Activated CD4-positive, alpha-beta T cell treated with anti-CD3 and anti-CD28 coated beads, Interleukin-2, amount 10 ng/mL, durations not matched to agents 7 days and 5 days (primary cell): ENCODE measurements around the gene SLC6A3. TPM values are rescaled to one million over a fixed set of nuclear protein-coding genes. Genes with fewer than 3 reads are reported as not detected.

ENCODE experiments used
- CTCF ChIA-PET: fragments of 350-600 bp; sonication (Branson Sonifier 250); formaldehyde crosslinking; loops from one replicate; lab custom pipeline; 2021; ENCODE audit warnings: antibody characterized with exemption; lab: Charles Lee
- POLR2A ChIA-PET: fragments of 350-600 bp; sonication (Branson Sonifier 250); formaldehyde crosslinking; loops from one replicate; lab custom pipeline; 2021; ENCODE audit warnings: antibody characterized with exemption; lab: Charles Lee
- DNase-seq: peaks from one replicate; pipeline ENCODE4 v3.0.0-alpha.2; 2020
- H3K27ac Mint-ChIP-seq: one replicate; pipeline ENCODE4 v1.8.0; 2021; ENCODE audit warnings: mild to moderate bottlenecking, moderate library complexity, mixed read lengths
- H3K27me3 Mint-ChIP-seq: one replicate; pipeline ENCODE4 v1.8.0; 2021; ENCODE audit warnings: mixed read lengths
- H3K36me3 Mint-ChIP-seq: one replicate; pipeline ENCODE4 v1.8.0; 2021; ENCODE audit warnings: low read depth, mixed read lengths
- H3K4me1 Mint-ChIP-seq: one replicate; pipeline ENCODE4 v1.8.0; 2021; ENCODE audit warnings: mixed read lengths
- H3K4me3 Mint-ChIP-seq: one replicate; pipeline ENCODE4 v1.8.0; 2021; ENCODE audit warnings: mild to moderate bottlenecking, moderate library complexity, mixed read lengths
- H3K9me3 Mint-ChIP-seq: one replicate; pipeline ENCODE4 v1.8.0; 2021; ENCODE audit warnings: mixed read lengths
- total RNA-seq, 2 experiments: library from RNA; stranded (reverse); gene quantifications; one replicate each; pipeline ENCODE4 v1.2.3, GENCODE V29; 2021

Gene SLC6A3
- total RNA-seq, 2 experiments from 2014 or later, result 0.08 TPM; not detected in 1

DNA sequence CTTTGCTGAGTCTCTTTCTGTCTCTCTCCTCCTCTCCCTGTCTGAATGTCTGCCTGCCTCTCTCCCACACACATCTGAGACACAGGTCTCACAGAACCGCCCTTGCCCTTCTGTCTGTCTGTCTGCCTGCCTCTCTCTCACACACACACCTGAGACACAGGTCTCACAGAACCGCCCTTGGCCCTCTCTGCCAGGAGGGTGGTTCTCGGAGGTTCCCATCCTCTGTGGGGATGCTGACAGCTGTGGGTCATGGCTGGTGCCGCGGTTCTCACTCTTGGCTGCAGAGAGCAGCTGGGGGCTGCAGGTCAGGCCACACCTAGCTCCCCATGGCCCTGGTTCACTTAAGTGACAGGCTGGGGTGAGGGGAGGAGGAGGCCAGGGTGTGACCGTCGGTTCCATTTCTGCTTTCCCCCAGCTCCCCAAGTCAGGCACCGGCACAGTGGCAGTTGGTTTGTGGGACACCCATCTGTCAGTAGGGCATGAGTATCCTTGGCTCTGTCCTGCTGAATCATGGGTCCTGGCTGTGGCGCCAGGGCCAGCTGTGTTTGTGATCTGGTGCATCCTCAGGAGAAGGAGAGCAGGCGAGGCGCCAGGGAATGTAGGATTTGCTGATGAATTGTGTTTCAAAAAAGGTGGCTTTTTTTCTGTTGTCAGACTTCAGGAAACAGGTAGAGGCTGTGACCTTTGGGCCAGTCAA is 58.0 kb downstream of the SLC6A3 start:
- H3K9me3 Mint-ChIP-seq, result no peaks in the 10 kb centered on the region
- DNase-seq, result no peak
- no peaks in the 10 kb centered on the region for H3K36me3 Mint-ChIP-seq
- CTCF ChIA-PET, result no interaction called here
- peak overlapping the region; percentile 100 for H3K27ac Mint-ChIP-seq
- H3K4me3 Mint-ChIP-seq, result peak overlapping the region; percentile 95
- POLR2A ChIA-PET, result no interaction called here
- peaks cover 19% of the 10 kb centered on the region for H3K4me1 Mint-ChIP-seq
- peaks cover 8% of the 10 kb centered on the region for H3K27me3 Mint-ChIP-seq

DNA sequence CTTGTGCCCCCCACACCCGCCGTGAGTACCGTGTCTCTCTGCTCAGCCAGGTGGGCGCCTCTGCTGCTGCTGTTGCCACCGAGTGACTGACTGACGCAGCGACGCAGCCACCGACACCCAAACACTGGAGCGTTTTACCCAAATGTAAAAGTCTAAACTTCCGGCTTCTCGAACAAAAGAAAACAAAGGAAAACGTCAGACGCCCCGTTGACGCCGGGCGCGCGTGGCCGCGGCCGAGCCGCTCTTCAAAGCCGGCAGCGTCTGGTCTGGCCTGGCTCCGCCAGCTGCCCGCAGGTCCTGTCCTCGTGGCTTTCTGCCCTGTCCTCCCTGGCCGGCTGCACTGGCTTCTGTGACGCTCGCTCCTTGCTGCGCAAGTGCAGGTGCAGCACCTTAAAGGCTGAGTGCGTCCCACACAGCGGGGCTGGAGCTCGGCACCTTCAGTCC is 58.9 kb downstream of the SLC6A3 start:
- Mint-ChIP-seq H3K4me1 (peaks cover 24% of the 10 kb centered on the region), H3K9me3 (no peaks in the 10 kb centered on the region), H3K27ac (peak overlapping the region; percentile 100), H3K4me3 (peak overlapping the region; percentile 95), H3K27me3 (peaks cover 8% of the 10 kb centered on the region), H3K36me3 (no peaks in the 10 kb centered on the region)
- ChIA-PET CTCF (interaction anchor here (0.6 kb wide), 1 partner anchor 169 kb away, joined by 3 read pairs; no protein-coding TSS in a partner anchor), POLR2A (no interaction called here)
- peak; percentile 80 for DNase-seq

- POLR2A ChIA-PET, result no interaction called here
- CTCF ChIA-PET, result interaction anchor here (0.6 to 0.7 kb wide), 2 partner anchors 170 to 258 kb away, joined by 3 read pairs; no protein-coding TSS in a partner anchor
- no peaks in the 10 kb centered on the region for H3K9me3 Mint-ChIP-seq
- peak overlapping the region; percentile 100 for H3K27ac Mint-ChIP-seq
- no peaks in the 10 kb centered on the region for H3K36me3 Mint-ChIP-seq
- peak overlapping the region; percentile 95 for H3K4me3 Mint-ChIP-seq
- H3K27me3 Mint-ChIP-seq, result peaks cover 8% of the 10 kb centered on the region
- H3K4me1 Mint-ChIP-seq, result peaks cover 25% of the 10 kb centered on the region
- DNase-seq, result peak; percentile 87
Observed at GRCh38 chr5:1385395-1386273, 59.6 kb downstream of the SLC6A3 start.

DNA sequence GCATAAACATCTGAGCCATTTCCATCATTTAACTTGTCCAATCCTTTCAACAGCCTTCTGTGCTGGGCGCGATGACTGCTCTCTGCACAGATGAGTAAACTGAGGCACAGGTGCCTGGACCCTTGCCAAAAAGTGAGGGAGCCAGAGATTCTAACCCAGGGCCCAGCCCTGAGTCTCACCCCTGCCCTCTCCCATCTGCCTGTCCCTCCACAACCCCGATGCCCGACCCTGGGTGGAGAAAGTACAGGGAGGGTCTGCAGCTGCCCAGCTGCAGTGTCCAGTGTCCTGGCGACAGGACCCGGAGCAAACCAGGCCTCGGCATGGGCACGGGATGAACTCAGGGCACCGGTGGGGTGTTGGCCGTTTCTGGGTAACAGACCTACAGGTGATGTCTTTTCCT is 60.7 kb downstream of the SLC6A3 start:
- no peak for DNase-seq
- no peaks in the 10 kb centered on the region for H3K9me3 Mint-ChIP-seq
- POLR2A ChIA-PET, result no interaction called here
- H3K4me1 Mint-ChIP-seq, result peaks cover 28% of the 10 kb centered on the region
- no peaks in the 10 kb centered on the region for H3K36me3 Mint-ChIP-seq
- H3K27me3 Mint-ChIP-seq, result peaks cover 8% of the 10 kb centered on the region
- H3K4me3 Mint-ChIP-seq, result no peak overlapping the region
- CTCF ChIA-PET, result interaction anchor here (0.7 kb wide), 1 partner anchor 259 kb away, joined by 3 read pairs; no protein-coding TSS in a partner anchor
- no peak overlapping the region for H3K27ac Mint-ChIP-seq

DNA sequence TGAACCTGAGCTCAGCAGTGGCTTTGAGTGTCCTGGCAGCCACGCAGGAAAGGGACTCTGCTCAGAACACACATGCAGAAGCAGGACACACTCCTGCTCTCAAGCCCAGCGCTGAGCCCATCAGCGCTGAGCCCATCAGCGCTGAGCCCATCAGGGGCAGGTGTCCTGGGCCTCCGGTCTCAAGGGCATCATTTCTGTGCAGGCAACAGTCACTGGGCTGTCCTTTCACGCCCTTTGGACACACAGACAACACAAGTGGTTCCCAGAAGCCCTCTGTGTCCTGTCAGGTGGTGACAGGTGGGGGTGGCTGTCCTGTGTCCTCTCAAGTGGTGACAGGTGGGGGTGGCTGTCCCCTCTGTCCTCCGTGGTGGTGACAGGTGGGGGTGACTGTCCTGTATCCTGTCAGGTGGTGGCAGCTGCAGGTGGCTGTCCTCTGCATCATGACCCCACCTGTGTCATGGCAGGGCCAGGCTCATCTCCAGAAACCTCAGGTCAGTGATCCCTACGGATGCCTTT is 61.3 kb downstream of the SLC6A3 start:
- peaks cover 8% of the 10 kb centered on the region for H3K27me3 Mint-ChIP-seq
- H3K27ac Mint-ChIP-seq, result peak overlapping the region; percentile 65
- peaks cover 28% of the 10 kb centered on the region for H3K4me1 Mint-ChIP-seq
- ChIA-PET CTCF (no interaction called here), POLR2A (no interaction called here)
- H3K4me3 Mint-ChIP-seq, result no peak overlapping the region
- H3K36me3 Mint-ChIP-seq, result no peaks in the 10 kb centered on the region
- H3K9me3 Mint-ChIP-seq, result peaks cover 1% of the 10 kb centered on the region
- no peak for DNase-seq

- no peak for DNase-seq
- ChIA-PET POLR2A (no interaction called here), CTCF (no interaction called here)
- Mint-ChIP-seq H3K27me3 (peaks cover 3% of the 10 kb centered on the region), H3K36me3 (no peaks in the 10 kb centered on the region), H3K9me3 (peaks cover 2% of the 10 kb centered on the region), H3K4me1 (peaks cover 28% of the 10 kb centered on the region), H3K27ac (no peak overlapping the region), H3K4me3 (no peak overlapping the region)
Observed at GRCh38 chr5:1383344-1383743, 61.9 kb downstream of the SLC6A3 start.

DNA sequence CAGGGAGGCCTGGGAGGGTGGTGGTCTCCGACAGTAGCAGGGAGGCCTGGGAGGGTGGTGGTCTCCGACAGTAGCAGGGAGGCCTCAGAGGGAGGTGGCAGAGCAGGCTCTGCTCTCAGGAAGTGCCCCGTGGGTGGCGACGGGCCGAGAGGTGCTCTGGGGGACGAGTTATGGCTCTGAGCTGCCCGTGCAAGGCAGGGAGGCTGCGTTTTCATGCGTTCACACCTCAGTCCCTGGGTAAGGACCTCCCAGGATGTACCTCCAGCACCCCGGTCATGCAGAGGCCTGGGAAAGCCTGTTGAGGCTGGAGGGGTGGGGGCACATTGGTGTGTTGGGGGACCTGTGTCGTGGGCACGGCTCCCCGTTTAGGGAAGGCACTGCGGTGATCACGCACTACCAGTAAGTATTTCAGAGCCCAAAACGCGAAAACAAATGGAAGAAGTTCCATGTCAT is 63.0 kb downstream of the SLC6A3 start:
- H3K27ac Mint-ChIP-seq, result no peak overlapping the region
- H3K36me3 Mint-ChIP-seq, result no peaks in the 10 kb centered on the region
- H3K9me3 Mint-ChIP-seq, result peaks cover 2% of the 10 kb centered on the region
- peaks cover 25% of the 10 kb centered on the region for H3K4me1 Mint-ChIP-seq
- POLR2A ChIA-PET, result no interaction called here
- H3K27me3 Mint-ChIP-seq, result no peaks in the 10 kb centered on the region
- CTCF ChIA-PET, result no interaction called here
- no peak for DNase-seq
- no peak overlapping the region for H3K4me3 Mint-ChIP-seq

- ChIA-PET POLR2A (no interaction called here), CTCF (interaction anchor here (0.5 to 1.6 kb wide), 3 partner anchors 21 to 263 kb away, joined by 3 to 8 read pairs (median 7); no protein-coding TSS in a partner anchor)
- no peaks in the 10 kb centered on the region for H3K36me3 Mint-ChIP-seq
- H3K4me3 Mint-ChIP-seq, result no peak overlapping the region
- no peaks in the 10 kb centered on the region for H3K27me3 Mint-ChIP-seq
- H3K9me3 Mint-ChIP-seq, result peaks cover 2% of the 10 kb centered on the region
- no peak for DNase-seq
- peaks cover 19% of the 10 kb centered on the region for H3K4me1 Mint-ChIP-seq
- peak overlapping the region; percentile 55 for H3K27ac Mint-ChIP-seq
Observed at GRCh38 chr5:1381370-1382247, 63.6 kb downstream of the SLC6A3 start.

DNA sequence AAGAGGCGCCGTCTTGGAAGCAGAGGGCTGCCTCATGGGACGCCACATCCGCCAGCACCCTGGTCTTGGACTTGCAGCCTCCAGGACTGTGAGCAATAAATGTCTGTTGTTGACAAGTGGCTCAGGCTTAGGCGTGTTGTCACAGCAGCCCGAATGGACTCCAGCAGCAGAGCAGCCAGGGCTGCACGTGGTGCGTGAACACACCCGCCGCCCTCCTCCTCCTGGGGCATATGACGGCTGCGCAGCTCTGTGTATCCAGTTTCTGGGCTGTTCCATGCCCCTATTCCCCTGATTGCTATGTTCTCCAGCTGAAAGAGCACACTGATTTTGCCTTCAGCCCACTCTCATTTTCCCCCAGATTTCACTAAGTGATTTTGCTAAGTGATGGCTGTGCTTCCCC is 64.3 kb downstream of the SLC6A3 start:
- no peak for DNase-seq
- POLR2A ChIA-PET, result no interaction called here
- peak overlapping the region; percentile 5 for H3K4me3 Mint-ChIP-seq
- H3K27ac Mint-ChIP-seq, result peak overlapping the region; percentile 55
- CTCF ChIA-PET, result interaction anchor here (0.7 to 1.6 kb wide), 6 partner anchors 18 to 272 kb away, joined by 3 to 8 read pairs (median 3); no protein-coding TSS in a partner anchor
- no peaks in the 10 kb centered on the region for H3K27me3 Mint-ChIP-seq
- no peaks in the 10 kb centered on the region for H3K36me3 Mint-ChIP-seq
- peaks cover 2% of the 10 kb centered on the region for H3K9me3 Mint-ChIP-seq
- H3K4me1 Mint-ChIP-seq, result peaks cover 15% of the 10 kb centered on the region

- H3K36me3 Mint-ChIP-seq, result no peaks in the 10 kb centered on the region
- peaks cover 9% of the 10 kb centered on the region for H3K4me1 Mint-ChIP-seq
- H3K9me3 Mint-ChIP-seq, result peaks cover 2% of the 10 kb centered on the region
- peak overlapping the region; percentile 49 for H3K4me3 Mint-ChIP-seq
- peak overlapping the region; percentile 82 for H3K27ac Mint-ChIP-seq
- H3K27me3 Mint-ChIP-seq, result peaks cover 2% of the 10 kb centered on the region
- ChIA-PET POLR2A (no interaction called here), CTCF (interaction anchor here (0.6 to 1.6 kb wide), 12 partner anchors 10 to 933 kb away, joined by 3 to 8 read pairs (median 3); no protein-coding TSS in a partner anchor)
- peak; percentile 49 for DNase-seq
Observed at GRCh38 chr5:1380011-1380817, 65.0 kb downstream of the SLC6A3 start.

DNA sequence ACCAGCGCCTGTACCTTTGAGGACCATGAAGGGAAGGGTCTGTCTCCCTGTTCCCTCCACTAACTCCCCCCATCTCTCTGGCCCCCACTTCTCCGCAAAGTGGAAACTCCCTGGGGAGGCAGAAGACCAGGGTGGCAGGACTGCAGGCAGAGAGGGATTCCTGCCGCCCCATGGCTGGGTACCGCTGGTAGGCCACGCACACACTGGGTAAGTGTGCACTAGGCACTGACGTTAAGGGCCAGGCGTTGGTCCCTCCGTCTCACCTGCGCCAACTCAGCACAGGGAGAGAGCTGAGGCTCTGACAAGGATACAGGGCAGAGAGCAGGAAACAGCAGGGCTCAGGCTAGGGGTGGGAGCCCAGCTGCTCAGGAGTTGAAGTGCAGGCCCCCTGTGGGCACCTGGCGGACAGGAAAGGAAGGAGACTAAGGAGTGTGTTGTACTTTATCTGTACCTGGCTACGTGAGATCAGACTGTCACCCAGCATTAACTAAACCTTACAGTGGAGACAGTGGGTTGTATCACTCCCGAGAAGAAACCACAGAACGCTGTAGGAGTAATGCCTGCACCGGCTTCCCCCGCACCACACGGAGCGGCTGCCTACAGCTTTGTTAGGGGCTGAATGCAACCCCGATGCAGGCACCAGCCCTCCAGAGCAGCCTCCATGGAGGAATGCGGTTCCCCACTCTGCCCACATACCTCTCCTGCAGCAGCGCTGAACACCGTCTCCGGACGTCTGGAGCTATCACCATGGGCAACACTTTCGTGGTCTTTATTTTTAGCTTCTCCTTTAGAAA is 66.2 kb downstream of the SLC6A3 start:
- H3K27ac Mint-ChIP-seq, result no peak overlapping the region
- peaks cover 8% of the 10 kb centered on the region for H3K4me1 Mint-ChIP-seq
- no peaks in the 10 kb centered on the region for H3K36me3 Mint-ChIP-seq
- H3K27me3 Mint-ChIP-seq, result peaks cover 2% of the 10 kb centered on the region
- ChIA-PET POLR2A (no interaction called here), CTCF (interaction anchor here (0.9 to 1.4 kb wide), 3 partner anchors 20 to 274 kb away, joined by 3 read pairs; no protein-coding TSS in a partner anchor)
- peaks cover 2% of the 10 kb centered on the region for H3K9me3 Mint-ChIP-seq
- no peak for DNase-seq
- H3K4me3 Mint-ChIP-seq, result no peak overlapping the region
